ENCODE measurements around the gene PIP4K2C.
"Not testable (repeated sequence)": the region's sequence is repeated elsewhere in the genome, so short reads cannot be mapped to it uniquely, and the experiment has no call there.

PIP4K2C gene

GRCh38 chr12:57554453-57554852 lies 36.5 kb upstream of the PIP4K2C start:
- intact Hi-C loops (cut with DNase I), result no loop called here

GRCh38 chr12:57554897-57555296 lies 36.1 kb upstream of the PIP4K2C start:
- intact Hi-C loops (cut with DNase I), result no loop called here
- DNase-seq, result no peak

More at GRCh38 chr12:57554453-57554852, 36.5 kb upstream of the PIP4K2C start:
- DNase-seq, result no peak

GRCh38 chr12:57558864-57559263 lies 32.1 kb upstream of the PIP4K2C start:
- intact Hi-C loops (cut with DNase I), result no loop called here
- no peak for DNase-seq

GRCh38 chr12:57560516-57560915 lies 30.5 kb upstream of the PIP4K2C start:
- intact Hi-C loops (cut with DNase I), result no loop called here
- DNase-seq, result no peak

GRCh38 chr12:57561117-57561516 lies 29.9 kb upstream of the PIP4K2C start:
- intact Hi-C loops (cut with DNase I), result not testable (repeated sequence)

GRCh38 chr12:57563358-57563757 lies 27.6 kb upstream of the PIP4K2C start:
- intact Hi-C loops (cut with DNase I), result no loop called here
- no peak for DNase-seq

More at GRCh38 chr12:57561117-57561516, 29.9 kb upstream of the PIP4K2C start:
- DNase-seq, result not testable (repeated sequence)

- intact Hi-C loops (cut with DNase I), result no loop called here
- no peak for DNase-seq
Observed at GRCh38 chr12:57564178-57564740, 26.7 kb upstream of the PIP4K2C start.

- DNase-seq, result no peak
- intact Hi-C loops (cut with DNase I), result no loop called here
Observed at GRCh38 chr12:57568838-57569237, 22.2 kb upstream of the PIP4K2C start.

- intact Hi-C loops (cut with DNase I), result no loop called here
- DNase-seq, result no peak
Observed at GRCh38 chr12:57569858-57570257, 21.1 kb upstream of the PIP4K2C start.

GRCh38 chr12:57570438-57570837 lies 20.6 kb upstream of the PIP4K2C start:
- intact Hi-C loops (cut with DNase I), result not testable (repeated sequence)

GRCh38 chr12:57571926-57572762 lies 18.8 kb upstream of the PIP4K2C start:
- intact Hi-C loops (cut with DNase I), result no loop called here
- DNase-seq, result peak in 1 of 42 donors; percentile 13

More at GRCh38 chr12:57570438-57570837, 20.6 kb upstream of the PIP4K2C start:
- peak in 1 of 42 donors; percentile 4 for DNase-seq

- peak in 1 of 42 donors; percentile 18 for DNase-seq
- intact Hi-C loops (cut with DNase I), result no loop called here
Observed at GRCh38 chr12:57574795-57575194, 16.2 kb upstream of the PIP4K2C start.

GRCh38 chr12:57575771-57576612 lies 15.0 kb upstream of the PIP4K2C start:
- intact Hi-C loops (cut with DNase I), result no loop called here

GRCh38 chr12:57576613-57577160 lies 14.3 kb upstream of the PIP4K2C start:
- DNase-seq, result no peak

More at GRCh38 chr12:57575771-57576612, 15.0 kb upstream of the PIP4K2C start:
- DNase-seq, result peak in 1 of 42 donors; percentile 12

GRCh38 chr12:57577981-57578758 lies 12.8 kb upstream of the PIP4K2C start:
- no peak for DNase-seq
- intact Hi-C loops (cut with DNase I), result no loop called here

More at GRCh38 chr12:57576613-57577160, 14.3 kb upstream of the PIP4K2C start:
- intact Hi-C loops (cut with DNase I), result no loop called here

GRCh38 chr12:57579011-57579410 lies 12.0 kb upstream of the PIP4K2C start:
- intact Hi-C loops (cut with DNase I), result no loop called here
- no peak for DNase-seq

- DNase-seq, result no peak
- intact Hi-C loops (cut with DNase I), result loop anchor here (5.0 kb wide), 1 partner anchor 42 kb away; no protein-coding TSS in a partner anchor
Observed at GRCh38 chr12:57579677-57580465, 11.1 kb upstream of the PIP4K2C start.

GRCh38 chr12:57580466-57580795 lies 10.6 kb upstream of the PIP4K2C start:
- intact Hi-C loops (cut with DNase I), result loop anchor here (5.0 kb wide), 1 partner anchor 42 kb away; no protein-coding TSS in a partner anchor

More at GRCh38 chr12:57580466-57580795, 10.6 kb upstream of the PIP4K2C start:
- peak in 1 of 42 donors; percentile 24 for DNase-seq
